Heart right ventricle (tissue), 16 donors: ENCODE results near the gene MFNG. TPM values are rescaled to one million over a fixed set of nuclear protein-coding genes. Genes with fewer than 3 reads are reported as not detected.

Experiments
- ATAC-seq, 8 donors: fragments of 200-7000 bp; cut with Tn5 transposase; one replicate each; pipeline ENCODE4 v1.9.1; 2020; ENCODE audit warnings: mild to moderate bottlenecking in 8 of 8, moderate library complexity in 8 of 8, moderate number of reproducible peaks in 1 of 8
- DNase-seq, 2 donors: peaks; one replicate each; pipeline ENCODE4 v3.0.0-alpha.2; 2020
- H3K27ac ChIP-seq, 10 donors: fragments of 200-600 bp; sonication (generic) in 2 of 10; one replicate each; pipeline versions ENCODE4 v1.5.0 to v1.8.0; 2020 to 2022; ENCODE audit warnings: mild to moderate bottlenecking in 3 of 10
- H3K27me3 ChIP-seq, 7 donors: fragments of 200-600 bp; one replicate each; pipeline ENCODE4 v1.8.0; 2021 to 2022; ENCODE audit warnings: mild to moderate bottlenecking in 2 of 7
- H3K36me3 ChIP-seq, 9 donors: fragments of 200-600 bp; sonication (generic) in 1 of 9; one replicate each; pipeline versions ENCODE4 v1.5.0 to v1.8.0; 2020 to 2022; ENCODE audit warnings: mild to moderate bottlenecking in 2 of 9
- H3K4me1 ChIP-seq, 9 donors: fragments of 200-600 bp; sonication (generic) in 1 of 9; one replicate each; pipeline versions ENCODE4 v1.5.0 to v1.8.0; 2020 to 2022; ENCODE audit warnings: mild to moderate bottlenecking in 4 of 9
- H3K4me3 ChIP-seq, 10 donors: fragments of 200-600 bp; sonication (generic) in 2 of 10; one replicate each; pipeline versions ENCODE4 v1.5.0 to v1.8.0; 2020 to 2022; ENCODE audit warnings: mild to moderate bottlenecking in 7 of 10, moderate library complexity in 2 of 10
- H3K9me3 ChIP-seq, 11 donors: fragments of 200-600 bp in 10 of 11; sonication (generic) in 2 of 11; one replicate each; pipeline versions ENCODE4 v1.5.0 to v1.8.0; 2013 to 2022; ENCODE audit warnings: mild to moderate bottlenecking in 2 of 11, control low read depth in 1 of 11, moderate library complexity in 1 of 11
- WGBS, 2 donors: extraction: QIAGEN DNeasy Blood & Tissue Kit; methylation state at CpG; one replicate each; pipeline ENCODE4 v1.1.7; 2013; ENCODE audit warnings: inconsistent platforms in 1 of 2; 5-methylcytosine and 5-hydroxymethylcytosine counted together
- intact Hi-C, 10 donors: fragments of 100-400 bp; cut with DNase I; formaldehyde crosslinking; loops; one replicate each; pipeline versions ENCODE4 v1.11.1 to v1.14.2; 2022
- polyA plus RNA-seq, 2 donors: library from polyadenylated mRNA; stranded (reverse); fragments of 200-250 nt; gene quantifications; one replicate each; pipeline ENCODE4 v1.2.3, GENCODE V29; 2013
- total RNA-seq, 10 donors: library from RNA; stranded (reverse); fragmentation: NEBNext Ultra II Directional in 3 of 10; extraction: Animal tissue kit (Norgen Biotek cat#: 25700) in 3 of 10; gene quantifications; one replicate each; pipeline versions ENCODE4 v1.2.1 to v1.2.4, GENCODE V29; 2021 to 2023
- TF ChIP-seq, protein P1 (sequence below), 9 donors: fragments of 200-600 bp; sonication (generic) in 2 of 9; IDR thresholded peaks; one replicate each; pipeline versions ENCODE4 v1.5.0 to v1.8.0; 2021 to 2022; ENCODE audit warnings: antibody characterized with exemption in 9 of 9, mild to moderate bottlenecking in 5 of 9, moderate library complexity in 1 of 9
- donor health status: Arrhythmogenic right ventricular cardiomyopathy.
- donor health status: ischemic (EF 13 %, LVEDD 7.1; RV severe dilation, severe dysfunction).
- donor health status: healthy with polysubstance abuse.
- donor health status: DM: no; HTN: yes; CAD: no.
- donor health status: DM: no; HTN: no; CAD: no.
- donor health status: ischemic (EF 25% LVEDD 6.9; RV normal size, moderate dysfunction).
- donor health status: ischemic (EF 25% LVEDD 5.7; RV mildly dilated, moderate dysfunction).
- donor health status: healthy.
- donor health status: DM: yes; HTN: yes; CAD: no.
- donor health status: Ischemic cardiomyopathy.
- donor health status: ischemic (EF 35%, LVEDD 5.7; RV mildly dilated, moderate dysfunction).
- donor health status: nonischemic (EF 11% LVEDD 7.7; RV severe dilation, severe dysfunction).
- donor health status: DM: yes; HTN: yes; CAD: no.
- donor health status: PGD.
- donor health status: ischemic (EF 29% LVEDD 5.4; RV normal size, mild dysfunction).
- donor health status: nonischemic (EF 23%, LVEDD 6.1; RV moderate dilation, normal function).

The MFNG gene
- total and polyA plus RNA-seq, 12 donors: 5.1 to 19.4 (median 8.8) TPM

GRCh38 chr22:37439347-37439746 is 46.8 kb downstream of the MFNG start:
- Histone ChIP-seq H3K4me3 (no peak overlapping the region), H3K27me3 (peaks cover 0 to 50% (median 8%) of the 10 kb centered on the region in 7 donors), H3K4me1 (no peaks in the 10 kb centered on the region), H3K9me3 (peaks cover 0 to 21% (median 3%) of the 10 kb centered on the region in 11 donors), H3K36me3 (no peaks in the 10 kb centered on the region), H3K27ac (no peak overlapping the region)
- no peak for DNase-seq
- TF ChIP-seq, protein P1, sequence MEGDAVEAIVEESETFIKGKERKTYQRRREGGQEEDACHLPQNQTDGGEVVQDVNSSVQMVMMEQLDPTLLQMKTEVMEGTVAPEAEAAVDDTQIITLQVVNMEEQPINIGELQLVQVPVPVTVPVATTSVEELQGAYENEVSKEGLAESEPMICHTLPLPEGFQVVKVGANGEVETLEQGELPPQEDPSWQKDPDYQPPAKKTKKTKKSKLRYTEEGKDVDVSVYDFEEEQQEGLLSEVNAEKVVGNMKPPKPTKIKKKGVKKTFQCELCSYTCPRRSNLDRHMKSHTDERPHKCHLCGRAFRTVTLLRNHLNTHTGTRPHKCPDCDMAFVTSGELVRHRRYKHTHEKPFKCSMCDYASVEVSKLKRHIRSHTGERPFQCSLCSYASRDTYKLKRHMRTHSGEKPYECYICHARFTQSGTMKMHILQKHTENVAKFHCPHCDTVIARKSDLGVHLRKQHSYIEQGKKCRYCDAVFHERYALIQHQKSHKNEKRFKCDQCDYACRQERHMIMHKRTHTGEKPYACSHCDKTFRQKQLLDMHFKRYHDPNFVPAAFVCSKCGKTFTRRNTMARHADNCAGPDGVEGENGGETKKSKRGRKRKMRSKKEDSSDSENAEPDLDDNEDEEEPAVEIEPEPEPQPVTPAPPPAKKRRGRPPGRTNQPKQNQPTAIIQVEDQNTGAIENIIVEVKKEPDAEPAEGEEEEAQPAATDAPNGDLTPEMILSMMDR (IDR thresholded peaks at IDR 0.05): no peak
- intact Hi-C loops: no loop called here
- 72 to 73% methylated on average over 5 of the region's 5 CpGs for WGBS, 2 donors
- no peak for ATAC-seq

- H3K27ac ChIP-seq: no peak overlapping the region
- no peaks in the 10 kb centered on the region for H3K36me3 ChIP-seq
- no peak for ATAC-seq
- no peak overlapping the region for H3K4me3 ChIP-seq
- intact Hi-C loops: no loop called here
- no peaks in the 10 kb centered on the region for H3K4me1 ChIP-seq
- no peak for DNase-seq
- H3K9me3 ChIP-seq: peaks cover 0 to 19% (median 2%) of the 10 kb centered on the region in 11 donors
- peaks cover 9 to 67% (median 38%) of the 10 kb centered on the region in 7 donors for H3K27me3 ChIP-seq
- TF ChIP-seq, protein P1 (IDR thresholded peaks at IDR 0.05): no peak
- 82 to 94% methylated on average over 5 of the region's 5 CpGs for WGBS, 2 donors
Observed at GRCh38 chr22:37435970-37436603, 50.1 kb downstream of the MFNG start.

DNA sequence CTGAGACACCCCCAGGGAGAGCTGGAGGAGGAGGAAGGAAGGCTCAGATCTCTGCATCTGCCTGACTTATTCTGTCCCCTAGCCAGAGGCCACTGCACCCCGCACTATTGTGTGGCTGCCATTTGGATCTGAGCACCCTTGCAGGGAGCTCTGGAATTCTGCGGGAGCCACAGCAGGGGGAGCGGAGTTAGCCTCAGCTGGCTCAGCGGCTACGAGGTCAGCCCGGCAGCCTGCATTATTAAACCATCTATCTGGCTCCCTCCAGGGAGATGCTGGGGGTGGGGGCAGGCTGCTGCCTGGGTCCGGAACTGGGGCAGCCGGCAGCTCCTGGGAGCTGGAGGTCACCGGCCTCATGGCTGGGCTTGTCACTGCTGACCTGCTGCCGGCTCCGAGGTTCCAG is 52.4 kb downstream of the MFNG start:
- Histone ChIP-seq H3K27ac (no peak overlapping the region), H3K4me3 (no peak overlapping the region), H3K27me3 (peaks cover 16 to 78% (median 56%) of the 10 kb centered on the region in 7 donors), H3K9me3 (peaks cover 0 to 8% (median 0%) of the 10 kb centered on the region in 11 donors), H3K36me3 (no peaks in the 10 kb centered on the region), H3K4me1 (no peaks in the 10 kb centered on the region)
- DNase-seq: no peak
- 23 to 28% methylated on average over 11 of the region's 11 CpGs for WGBS, 2 donors
- TF ChIP-seq, protein P1 (IDR thresholded peaks at IDR 0.05): no peak
- peak in 3 of 8 donors; percentile 25 to 52 (median 39) for ATAC-seq
- intact Hi-C loops: no loop called here

- intact Hi-C loops: no loop called here
- H3K36me3 ChIP-seq: no peaks in the 10 kb centered on the region
- DNase-seq (no peak), ATAC-seq (no peak)
- peaks cover 0 to 5% (median 0%) of the 10 kb centered on the region in 9 donors for H3K4me1 ChIP-seq
- H3K27me3 ChIP-seq: peaks cover 27 to 81% (median 67%) of the 10 kb centered on the region in 7 donors
- TF ChIP-seq, protein P1 (IDR thresholded peaks at IDR 0.05): no peak
- WGBS, 2 donors: 89 to 92% methylated on average over 3 of the region's 3 CpGs
- no peak overlapping the region for H3K27ac ChIP-seq
- H3K4me3 ChIP-seq: no peak overlapping the region
- peaks cover 0 to 8% (median 0%) of the 10 kb centered on the region in 11 donors for H3K9me3 ChIP-seq
Observed at GRCh38 chr22:37432708-37433054, 53.5 kb downstream of the MFNG start.
